H1 (cell line): Measurements from ENCODE around the gene AP2A2. TPM values are rescaled to one million over a fixed set of nuclear protein-coding genes. Genes with fewer than 3 reads are reported as not detected.

Source experiments
- CTCF ChIA-PET: fragments of 300-600 bp; sonication (Branson Sonifier 250); formaldehyde crosslinking; loops from one replicate; lab custom pipeline; 2021; ENCODE audit not compliant: partially characterized antibody; lab: Charles Lee
- POLR2A ChIA-PET: fragments of 300-600 bp; sonication (Branson Sonifier 250); formaldehyde crosslinking; loops from one replicate; lab custom pipeline; 2021; ENCODE audit warnings: inconsistent platforms; ENCODE audit not compliant: partially characterized antibody; lab: Charles Lee
- DNase-seq, 2 experiments: peaks; one replicate each; pipeline versions ENCODE4 v3.0.0 to v3.0.0-alpha.2; 2010 to 2022; ENCODE audit warnings: low spot score in 2 of 2, low read depth in 1 of 2, mixed read lengths in 1 of 2
- FAIRE-seq: peaks from 2 replicates; lab custom pipeline; 2011; peaks lifted over from hg19 to GRCh38; lab: Jason Lieb, UNC
- H2AFZ ChIP-seq: 2 replicates; pipeline ENCODE4 v1.8.1; 2012; ENCODE audit warnings: low read length, inconsistent platforms
- H2AK5ac ChIP-seq: 2 replicates; pipeline ENCODE4 v1.6.1; 2013; ENCODE audit warnings: low read depth, low read length
- H2BK120ac ChIP-seq: replicated peaks from 2 replicates; pipeline ENCODE3; 2013; ENCODE audit warnings: low read depth, low read length, inconsistent platforms
- H2BK12ac ChIP-seq: 2 replicates; pipeline ENCODE4 v1.6.1; 2013; ENCODE audit warnings: low read depth, low read length
- H2BK15ac ChIP-seq: 2 replicates; pipeline ENCODE4 v1.6.1; 2013; ENCODE audit warnings: low read length
- H2BK20ac ChIP-seq: 2 replicates; pipeline ENCODE4 v1.6.1; 2013; ENCODE audit warnings: low read length
- H2BK5ac ChIP-seq: 2 replicates; pipeline ENCODE4 v1.6.1; 2013; ENCODE audit warnings: low read depth, low read length
- H3K14ac ChIP-seq: 2 replicates; pipeline ENCODE4 v1.6.1; 2013; ENCODE audit warnings: inconsistent platforms; ENCODE audit not compliant: insufficient read length
- H3K18ac ChIP-seq: 2 replicates; pipeline ENCODE4 v1.6.1; 2013; ENCODE audit warnings: low read length; ENCODE audit errors: extremely low read depth
- H3K23ac ChIP-seq: 2 replicates; pipeline ENCODE4 v1.6.1; 2013; ENCODE audit warnings: inconsistent platforms; ENCODE audit not compliant: insufficient read length
- H3K23me2 ChIP-seq: 2 replicates; pipeline ENCODE4 v1.6.1; 2013; ENCODE audit warnings: low read depth, low read length
- H3K27ac ChIP-seq: 2 replicates; pipeline ENCODE4 v1.6.1; 2011; ENCODE audit warnings: low read depth, low read length, inconsistent platforms
- H3K27me3 ChIP-seq, 4 experiments: replicated peaks in 1 of 4; 1 replicate in 1 of 4; 2 replicates in 3 of 4; pipeline versions ENCODE4 v1.6.1 to v1.8.1; 2011 to 2013; ENCODE audit warnings: low read length in 3 of 4, mild to moderate bottlenecking in 3 of 4, inconsistent platforms in 2 of 4, mixed read lengths in 2 of 4, moderate library complexity in 1 of 4; ENCODE audit not compliant: control insufficient read depth in 3 of 4, insufficient read depth in 3 of 4; ENCODE audit errors: extremely low read depth in 1 of 4
- H3K36me3 ChIP-seq, 4 experiments: 2 replicates each; pipeline versions ENCODE4 v1.6.1 to v1.8.1; 2011 to 2013; ENCODE audit warnings: mild to moderate bottlenecking in 4 of 4, low read length in 3 of 4, moderate library complexity in 2 of 4, control low read depth in 1 of 4, inconsistent platforms in 1 of 4; ENCODE audit not compliant: insufficient read depth in 4 of 4, control insufficient read depth in 2 of 4
- H3K4ac ChIP-seq: replicated peaks from 2 replicates; pipeline ENCODE3; 2013; ENCODE audit warnings: low read length, low read depth, mixed read lengths, inconsistent platforms; ENCODE audit not compliant: insufficient read length
- H3K4me1 ChIP-seq, 4 experiments: replicated peaks in 1 of 4; 1 replicate in 1 of 4; 2 replicates in 3 of 4; pipeline versions ENCODE4 v1.6.1 to v1.8.1; 2011 to 2013; ENCODE audit warnings: low read length in 3 of 4, inconsistent platforms in 2 of 4, mixed read lengths in 1 of 4; ENCODE audit not compliant: insufficient read depth in 4 of 4, control insufficient read depth in 3 of 4
- H3K4me2 ChIP-seq, 2 experiments: 2 replicates each; pipeline versions ENCODE4 v1.6.1 to v1.8.1; 2011 to 2013; ENCODE audit warnings: low read depth in 2 of 2, low read length in 2 of 2, control low read depth in 1 of 2, inconsistent platforms in 1 of 2, mild to moderate bottlenecking in 1 of 2; ENCODE audit not compliant: insufficient read depth in 1 of 2
- H3K4me3 ChIP-seq, 4 experiments: fragments of 200-600, 300-600 bp in 1 of 4; sonication (generic), shearing (Covaris generic), sonication (Bioruptor Twin) in 1 of 4; 2 replicates each; pipeline versions ENCODE4 v1.5.1 to v1.8.1; 2011 to 2016; ENCODE audit warnings: low read length in 4 of 4, low read depth in 3 of 4, control low read depth in 2 of 4, inconsistent platforms in 2 of 4, mild to moderate bottlenecking in 2 of 4, mixed read lengths in 1 of 4, moderate library complexity in 1 of 4; ENCODE audit not compliant: insufficient read depth in 2 of 4; ENCODE audit errors: extremely low read depth in 1 of 4
- H3K56ac ChIP-seq: replicated peaks from 2 replicates; pipeline ENCODE3; 2013; ENCODE audit warnings: low read depth, mild to moderate bottlenecking, mixed read lengths, low read length, inconsistent platforms; ENCODE audit not compliant: insufficient read length
- H3K79me1 ChIP-seq: 2 replicates; pipeline ENCODE4 v1.6.1; 2013; ENCODE audit warnings: low read depth, low read length, control low read depth
- H3K79me2 ChIP-seq, 2 experiments: 2 replicates each; pipeline versions ENCODE4 v1.6.1 to v1.8.1; 2012 to 2013; ENCODE audit warnings: low read length in 2 of 2, mild to moderate bottlenecking in 2 of 2, inconsistent platforms in 1 of 2; ENCODE audit not compliant: insufficient read depth in 2 of 2, control insufficient read depth in 1 of 2
- H3K9ac ChIP-seq, 4 experiments: replicated peaks in 1 of 4; 1 replicate in 1 of 4; 2 replicates in 3 of 4; pipeline versions ENCODE4 v1.6.1 to v1.8.1; 2011 to 2013; ENCODE audit warnings: low read depth in 3 of 4, low read length in 3 of 4, control low read depth in 2 of 4, mild to moderate bottlenecking in 2 of 4, moderate library complexity in 2 of 4, inconsistent platforms in 1 of 4; ENCODE audit errors: extremely low read depth in 1 of 4
- H3K9me3 ChIP-seq, 2 experiments: 2 replicates each; pipeline versions ENCODE4 v1.6.1 to v1.8.1; 2012 to 2013; ENCODE audit warnings: mild to moderate bottlenecking in 2 of 2, moderate library complexity in 2 of 2, control low read depth in 1 of 2, inconsistent platforms in 1 of 2, low read depth in 1 of 2, low read length in 1 of 2, mixed read lengths in 1 of 2; ENCODE audit not compliant: insufficient read depth in 2 of 2
- H4K20me1 ChIP-seq, 2 experiments: replicated peaks in 1 of 2; 2 replicates each; pipeline versions ENCODE3 to v1.8.1; 2011 to 2013; ENCODE audit warnings: inconsistent platforms in 2 of 2, low read length in 2 of 2, mild to moderate bottlenecking in 1 of 2; ENCODE audit not compliant: insufficient read depth in 2 of 2, control insufficient read depth in 1 of 2
- H4K5ac ChIP-seq: 2 replicates; pipeline ENCODE4 v1.6.1; 2013; ENCODE audit warnings: low read length, low read depth, mixed read lengths, inconsistent platforms; ENCODE audit not compliant: insufficient read length
- H4K8ac ChIP-seq: 2 replicates; pipeline ENCODE4 v1.8.0; 2013; ENCODE audit warnings: mild to moderate bottlenecking, moderate library complexity, low read length, inconsistent platforms; ENCODE audit not compliant: insufficient read depth; ENCODE audit errors: extremely low read depth
- H4K91ac ChIP-seq: replicated peaks from 2 replicates; pipeline ENCODE3; 2013; ENCODE audit warnings: low read length, mixed read lengths, inconsistent platforms; ENCODE audit not compliant: insufficient read length
- EZH2 ChIP-seq: fragments of 200-600 bp; sonication (generic); IDR thresholded peaks from 2 replicates; pipeline ENCODE4 v1.7.1; 2012; ENCODE audit warnings: low read depth, mild to moderate bottlenecking, moderate library complexity, low read length, inconsistent platforms; ENCODE audit not compliant: severe bottlenecking
- FOSL1 ChIP-seq: IDR thresholded peaks from 2 replicates; pipeline ENCODE4 v1.6.1; 2011; ENCODE audit warnings: mild to moderate bottlenecking, low read depth, low read length, moderate library complexity; ENCODE audit not compliant: insufficient read depth
- MAX ChIP-seq: IDR thresholded peaks from 2 replicates; pipeline ENCODE4 v1.6.1; 2012; ENCODE audit warnings: inconsistent platforms
- SIX5 ChIP-seq: IDR thresholded peaks from 2 replicates; pipeline ENCODE4 v1.6.1; 2011; ENCODE audit warnings: mild to moderate bottlenecking, low read depth, low read length
- SUZ12 ChIP-seq: fragments of 200-600 bp; sonication (generic); IDR thresholded peaks from 2 replicates; pipeline ENCODE4 v1.6.1; 2012; ENCODE audit warnings: mild to moderate bottlenecking, inconsistent platforms, low read length, moderate library complexity, mixed read lengths
- TBP ChIP-seq: IDR thresholded peaks from 2 replicates; pipeline ENCODE4 v1.6.1; 2011; ENCODE audit warnings: low read depth, low read length, improper control_type of control experiment
- USF2 ChIP-seq: IDR thresholded peaks from 2 replicates; pipeline ENCODE4 v1.6.1; 2011; ENCODE audit warnings: low read length, improper control_type of control experiment
- WGBS, 2 experiments: shearing (Covaris generic) in 1 of 2; methylation state at CpG; one replicate each; pipeline versions ENCODE4 v1.1.6 to v1.1.7; 2013 to 2015; ENCODE audit warnings: low lambda C conversion rate in 2 of 2, mixed read lengths in 2 of 2, inconsistent platforms in 1 of 2, low coverage in 1 of 2, missing lambda C conversion rate in 1 of 2; ENCODE audit not compliant: insufficient replicate concordance in 2 of 2, insufficient coverage in 1 of 2, insufficient read length in 1 of 2; ENCODE audit errors: extremely low coverage in 1 of 2, missing lambda C conversion rate in 1 of 2; 5-methylcytosine and 5-hydroxymethylcytosine counted together
- polyA plus RNA-seq, 7 experiments: library from polyadenylated mRNA; depleted of rRNA in 3 of 7; stranded (reverse) in 5 of 7; unstranded in 2 of 7; fragments of >200 nt in 5 of 7; fragments of 200-250 nt in 2 of 7; gene quantifications; 1 replicate in 5 of 7; 2 replicates in 1 of 7; 4 replicates in 1 of 7; pipeline versions ENCODE4 v1.2.1 to v1.2.3, GENCODE V29; 2011 to 2013; ENCODE audit warnings: missing spikeins in 2 of 7, mixed read lengths in 2 of 7
- total RNA-seq: library from RNA; stranded (reverse); fragmentation: NEBNext Ultra II Directional; extraction: Animal tissue kit (Norgen Biotek cat#: 25700); gene quantifications from 2 replicates; pipeline ENCODE4 v1.2.1, GENCODE V29; 2021

The AP2A2 gene
- total and polyA plus RNA-seq, 2 of the 8 experiments (the other 6 are each of a cell fraction or from before 2014, with no cell fraction given): 50.0 to 65.0 TPM

GRCh38 chr11:996681-997080, 71.0 kb downstream of the AP2A2 start:
- Histone ChIP-seq H3K4me1 (no peaks in the 10 kb centered on the region), H4K5ac (no peak overlapping the region), H3K14ac (no peak overlapping the region), H4K91ac (no peak overlapping the region), H3K4me3 (no peak overlapping the region), H2AFZ (no peak overlapping the region), H3K79me2 (no peaks in the 10 kb centered on the region; a peak in 1 of 4 replicates), H3K4me2 (no peak overlapping the region), H2BK12ac (no peak overlapping the region), H2BK120ac (no peak overlapping the region), H3K56ac (no peak overlapping the region), H2BK15ac (no peak overlapping the region), H2BK5ac (no peak overlapping the region; the same call in 1 of the 2 replicates), H2BK20ac (no peak overlapping the region), H3K36me3 (peaks cover 12 to 33% (median 31%) of the 10 kb centered on the region in 4 experiments), H3K23ac (no peak overlapping the region), H3K79me1 (no peaks in the 10 kb centered on the region), H4K8ac (0 out of 2 replicates have a peak overlapping the region, but pooled peaks have one; percentile 51), H3K9ac (no peak overlapping the region), H3K27ac (no peak overlapping the region), H4K20me1 (peaks cover 0 to 13% of the 10 kb centered on the region in 2 experiments), H3K27me3 (no peaks in the 10 kb centered on the region), H2AK5ac (no peak overlapping the region), H3K9me3 (no peaks in the 10 kb centered on the region), H3K4ac (no peak overlapping the region), H3K18ac (no peak overlapping the region), H3K23me2 (no peaks in the 10 kb centered on the region)
- DNase-seq (no peak), FAIRE-seq (no peak)
- ChIA-PET POLR2A (interaction anchor here (1.0 to 2.0 kb wide), 3 partner anchors 10 to 132 kb away, joined by 3 to 7 read pairs (median 6); no protein-coding TSS in a partner anchor), CTCF (interaction anchor here (1.0 to 2.6 kb wide), 6 partner anchors 21 to 98 kb away, joined by 3 to 10 read pairs (median 6); no protein-coding TSS in a partner anchor)
- 94% methylated on average over 10 of the region's 10 CpGs; no CpG with 5 or more reads in 1 of the 2 experiments for WGBS, 2 experiments
- TF ChIP-seq FOSL1 (no peak), EZH2 (no peak), MAX (no peak), TBP (no peak), SUZ12 (no peak), SIX5 (no peak), USF2 (no peak)
